Measurements from ENCODE around the gene ALKBH6.

ALKBH6 gene

DNA sequence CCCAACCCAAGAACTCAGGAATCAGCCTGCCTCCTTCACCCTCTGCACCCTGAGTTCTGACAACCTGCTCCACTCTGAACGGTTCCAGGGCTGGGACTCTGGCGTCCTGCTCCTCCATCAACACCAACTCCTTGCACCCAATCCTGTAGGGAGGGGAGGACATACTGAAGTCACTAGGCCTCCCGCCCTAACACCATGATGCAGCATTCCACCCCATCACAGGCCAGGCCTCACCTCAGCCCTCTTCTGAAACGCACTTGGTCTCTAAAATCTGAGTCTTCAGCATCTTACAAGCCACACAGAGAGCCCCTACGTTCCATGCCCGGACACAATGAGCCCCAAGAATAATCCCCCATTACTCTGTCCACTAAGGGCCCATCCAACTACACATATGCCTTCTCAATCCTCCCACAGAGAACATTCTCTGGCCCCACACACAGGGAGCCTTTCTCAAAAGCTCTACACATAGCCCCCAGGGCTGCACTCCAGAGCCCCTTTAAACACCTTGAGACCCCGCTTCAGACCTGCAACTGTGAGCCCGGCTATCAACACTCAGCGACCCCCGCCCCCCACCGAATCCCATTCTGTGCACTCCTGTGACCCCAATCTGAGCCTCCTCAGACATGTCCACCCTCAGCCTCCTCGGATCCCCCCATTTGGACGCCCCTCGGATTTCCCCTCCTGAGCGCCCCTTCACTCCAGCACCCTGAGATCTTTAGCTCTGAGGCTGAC lies 567 bp downstream of the ALKBH6 start:
- H2AK5ac ChIP-seq (ENCODE audit: low read depth, low read length) = peak overlapping the region; percentile 64
- H4K8ac ChIP-seq (ENCODE audit: low read depth, low read length) = no peak overlapping the region
- H4K91ac ChIP-seq (ENCODE audit: low read depth, low read length, poor library complexity) = no peak overlapping the region
- H3K4me3 ChIP-seq (ENCODE audit: low read length in 2 of 2) = peak overlapping the region; percentile 90 to 91
- peaks cover 7 to 19% of the 10 kb centered on the region in 2 donors for H3K4me1 ChIP-seq (ENCODE audit: control insufficient read depth in 2 of 2, insufficient read depth in 1 of 2, low read depth in 1 of 2, low read length in 2 of 2)
- H3K27ac ChIP-seq (replicated peaks; ENCODE audit: low read length) = no peak overlapping the region
- H2BK12ac ChIP-seq (ENCODE audit: low read length) = no peak overlapping the region
- H3K9ac ChIP-seq (ENCODE audit: low read depth, low read length, poor library complexity) = no peak overlapping the region
- peak overlapping the region; percentile 84 for H3K4me2 ChIP-seq (ENCODE audit: insufficient read depth, low read length, poor library complexity, severe bottlenecking)
- no peak for DNase-seq (ENCODE audit: low spot score)
- H2BK5ac ChIP-seq (ENCODE audit: low read length) = no peak overlapping the region
- no peak overlapping the region for H3K14ac ChIP-seq (ENCODE audit: low read length)
- H3K79me1 ChIP-seq (ENCODE audit: low read depth, low read length) = peaks cover 8% of the 10 kb centered on the region
- peaks cover 21 to 26% of the 10 kb centered on the region in 2 donors for H3K36me3 ChIP-seq (replicated peaks in 1 of 2; ENCODE audit: control insufficient read depth in 2 of 2, insufficient read depth in 2 of 2, low read length in 2 of 2)
- no peak overlapping the region for H2BK15ac ChIP-seq (ENCODE audit: low read length)
- H3K4ac ChIP-seq (ENCODE audit: low read length) = no peak overlapping the region
- no peaks in the 10 kb centered on the region for H3K9me3 ChIP-seq (replicated peaks in 1 of 2; ENCODE audit: control insufficient read depth in 2 of 2, insufficient read depth in 1 of 2, low read depth in 1 of 2, low read length in 2 of 2)
- H2BK120ac ChIP-seq (ENCODE audit: low read depth, low read length) = peak overlapping the region; percentile 64
- no CpG with 5 or more reads among the region's 15 CpGs for WGBS, 2 donors (ENCODE audit: extremely low coverage in 2 of 2, insufficient read length in 2 of 2, insufficient replicate concordance in 1 of 2)
- peak overlapping the region; percentile 85 for H2AFZ ChIP-seq (ENCODE audit: low read length)
- H3K18ac ChIP-seq (ENCODE audit: low read length) = peak overlapping the region; percentile 76
- peaks cover 0 to 2% (median 0%) of the 10 kb centered on the region in 3 experiments for H3K27me3 ChIP-seq (ENCODE audit: control insufficient read depth in 3 of 3, insufficient read depth in 3 of 3, low read depth in 1 of 3, low read length in 3 of 3)
- H3K23ac ChIP-seq (ENCODE audit: low read depth, low read length, poor library complexity) = no peak overlapping the region

GRCh38 chr19:36010402-36010801 lies 3.6 kb downstream of the ALKBH6 start:
- WGBS, 2 donors (ENCODE audit: extremely low coverage in 2 of 2, insufficient read length in 2 of 2, insufficient replicate concordance in 1 of 2) = no CpG with 5 or more reads among the region's 11 CpGs
- H3K27me3 ChIP-seq (ENCODE audit: control insufficient read depth in 3 of 3, insufficient read depth in 3 of 3, low read depth in 1 of 3, low read length in 3 of 3) = peaks cover 0 to 2% (median 0%) of the 10 kb centered on the region in 3 experiments
- no peak overlapping the region for H4K91ac ChIP-seq (ENCODE audit: low read depth, low read length, poor library complexity)
- H3K14ac ChIP-seq (ENCODE audit: low read length) = no peak overlapping the region
- no peak overlapping the region for H3K9ac ChIP-seq (ENCODE audit: low read depth, low read length, poor library complexity)
- H3K36me3 ChIP-seq (replicated peaks in 1 of 2; ENCODE audit: control insufficient read depth in 2 of 2, insufficient read depth in 2 of 2, low read length in 2 of 2) = peaks cover under 1 to 3% of the 10 kb centered on the region in 2 donors
- H3K27ac ChIP-seq (replicated peaks; ENCODE audit: low read length) = no peak overlapping the region
- DNase-seq (ENCODE audit: low spot score) = no peak
- peak overlapping the region; percentile 95 for H2BK5ac ChIP-seq (ENCODE audit: low read length)
- peak overlapping the region; percentile 89 for H2BK15ac ChIP-seq (ENCODE audit: low read length)
- H3K18ac ChIP-seq (ENCODE audit: low read length) = peak overlapping the region; percentile 35
- H2BK120ac ChIP-seq (ENCODE audit: low read depth, low read length) = no peak overlapping the region
- no peak overlapping the region for H2BK12ac ChIP-seq (ENCODE audit: low read length)
- H3K4me3 ChIP-seq (ENCODE audit: low read length in 2 of 2) = no peak overlapping the region
- no peaks in the 10 kb centered on the region for H3K9me3 ChIP-seq (replicated peaks in 1 of 2; ENCODE audit: control insufficient read depth in 2 of 2, insufficient read depth in 1 of 2, low read depth in 1 of 2, low read length in 2 of 2)
- H2AFZ ChIP-seq (ENCODE audit: low read length) = no peak overlapping the region
- no peak overlapping the region for H4K8ac ChIP-seq (ENCODE audit: low read depth, low read length)
- peak overlapping the region; percentile 53 for H3K4ac ChIP-seq (ENCODE audit: low read length)
- H3K79me1 ChIP-seq (ENCODE audit: low read depth, low read length) = peaks cover 11% of the 10 kb centered on the region
- no peak overlapping the region for H3K4me2 ChIP-seq (ENCODE audit: insufficient read depth, low read length, poor library complexity, severe bottlenecking)
- peak overlapping the region; percentile 55 for H3K23ac ChIP-seq (ENCODE audit: low read depth, low read length, poor library complexity)
- peak overlapping the region; percentile 75 for H2AK5ac ChIP-seq (ENCODE audit: low read depth, low read length)
- H3K4me1 ChIP-seq (ENCODE audit: control insufficient read depth in 2 of 2, insufficient read depth in 1 of 2, low read depth in 1 of 2, low read length in 2 of 2) = peaks cover 7 to 19% of the 10 kb centered on the region in 2 donors

DNA sequence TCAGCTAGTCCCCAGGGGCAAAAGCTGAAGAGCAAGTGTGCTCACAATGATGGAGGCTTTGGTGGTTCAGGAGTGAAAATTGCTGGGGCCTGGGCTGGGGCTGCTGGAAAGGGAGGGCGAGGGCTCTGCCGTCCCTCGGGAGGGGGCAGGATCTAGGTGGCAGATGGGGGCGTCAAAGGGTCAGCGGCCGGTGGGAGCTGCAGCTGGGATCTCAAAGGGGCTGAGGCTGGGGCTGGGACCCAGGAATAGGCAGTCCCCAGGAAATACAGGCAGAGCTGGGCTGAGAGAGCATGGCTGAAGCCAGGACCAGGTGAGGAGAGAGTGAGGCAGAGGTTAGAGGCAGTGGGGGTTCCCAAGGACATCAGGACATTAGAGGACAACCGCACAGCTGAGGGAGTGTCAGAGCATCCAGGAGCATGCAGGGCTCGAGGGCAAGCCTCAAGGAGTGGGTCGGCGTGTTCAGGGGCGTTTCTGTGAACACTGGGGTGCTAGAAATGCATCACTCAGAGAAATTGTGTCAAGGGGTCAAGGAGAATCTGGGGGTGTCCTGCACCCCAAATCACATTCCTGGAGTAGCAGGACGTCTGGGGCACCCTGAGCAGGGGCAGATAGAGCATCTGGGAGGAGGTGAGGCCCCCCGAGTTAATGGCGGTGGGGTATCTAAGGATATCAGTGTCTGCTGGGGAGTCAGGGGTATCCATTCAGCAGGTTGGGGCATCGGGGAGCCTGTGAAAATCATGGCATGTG lies 4.2 kb downstream of the ALKBH6 start:
- H3K14ac ChIP-seq (ENCODE audit: low read length) = peak overlapping the region; percentile 5
- H3K4me3 ChIP-seq (ENCODE audit: low read length in 2 of 2) = peak overlapping the region in 1 of 2 donors; percentile 46
- H3K4ac ChIP-seq (ENCODE audit: low read length) = peak overlapping the region; percentile 38
- peaks cover 0 to 3% of the 10 kb centered on the region in 2 donors for H3K36me3 ChIP-seq (replicated peaks in 1 of 2; ENCODE audit: control insufficient read depth in 2 of 2, insufficient read depth in 2 of 2, low read length in 2 of 2)
- no peak overlapping the region for H4K91ac ChIP-seq (ENCODE audit: low read depth, low read length, poor library complexity)
- peak overlapping the region; percentile 78 for H2BK12ac ChIP-seq (ENCODE audit: low read length)
- peaks cover 0 to 2% (median 0%) of the 10 kb centered on the region in 3 experiments for H3K27me3 ChIP-seq (ENCODE audit: control insufficient read depth in 3 of 3, insufficient read depth in 3 of 3, low read depth in 1 of 3, low read length in 3 of 3)
- H3K4me1 ChIP-seq (ENCODE audit: control insufficient read depth in 2 of 2, insufficient read depth in 1 of 2, low read depth in 1 of 2, low read length in 2 of 2) = peaks cover 5 to 19% of the 10 kb centered on the region in 2 donors
- H2AK5ac ChIP-seq (ENCODE audit: low read depth, low read length) = peak overlapping the region; percentile 60
- no peaks in the 10 kb centered on the region for H3K9me3 ChIP-seq (replicated peaks in 1 of 2; ENCODE audit: control insufficient read depth in 2 of 2, insufficient read depth in 1 of 2, low read depth in 1 of 2, low read length in 2 of 2)
- no peak overlapping the region for H4K8ac ChIP-seq (ENCODE audit: low read depth, low read length)
- H2BK120ac ChIP-seq (ENCODE audit: low read depth, low read length) = peak overlapping the region; percentile 78
- H3K9ac ChIP-seq (ENCODE audit: low read depth, low read length, poor library complexity) = peak overlapping the region; percentile 90
- peak overlapping the region; percentile 97 for H3K23ac ChIP-seq (ENCODE audit: low read depth, low read length, poor library complexity)
- no CpG with 5 or more reads among the region's 15 CpGs for WGBS, 2 donors (ENCODE audit: extremely low coverage in 2 of 2, insufficient read length in 2 of 2, insufficient replicate concordance in 1 of 2)
- peak overlapping the region; percentile 82 for H3K18ac ChIP-seq (ENCODE audit: low read length)
- H3K79me1 ChIP-seq (ENCODE audit: low read depth, low read length) = peaks cover 11% of the 10 kb centered on the region
- H3K4me2 ChIP-seq (ENCODE audit: insufficient read depth, low read length, poor library complexity, severe bottlenecking) = peak overlapping the region; percentile 69
- peak overlapping the region; percentile 95 for H2BK5ac ChIP-seq (ENCODE audit: low read length)
- DNase-seq (ENCODE audit: low spot score) = no peak
- H2AFZ ChIP-seq (ENCODE audit: low read length) = no peak overlapping the region
- H2BK15ac ChIP-seq (ENCODE audit: low read length) = peak overlapping the region; percentile 93
- peak overlapping the region; percentile 28 for H3K27ac ChIP-seq (replicated peaks; ENCODE audit: low read length)

GRCh38 chr19:36009220-36009619 lies 4.8 kb downstream of the ALKBH6 start:
- Histone ChIP-seq H3K27ac (replicated peaks; ENCODE audit: low read length) (no peak overlapping the region), H3K36me3 (replicated peaks in 1 of 2; ENCODE audit: control insufficient read depth in 2 of 2, insufficient read depth in 2 of 2, low read length in 2 of 2) (peaks cover 3 to 4% of the 10 kb centered on the region in 2 donors), H3K18ac (ENCODE audit: low read length) (peak overlapping the region; percentile 82), H2BK12ac (ENCODE audit: low read length) (no peak overlapping the region), H2BK15ac (ENCODE audit: low read length) (peak overlapping the region; percentile 93), H3K4ac (ENCODE audit: low read length) (no peak overlapping the region), H3K4me3 (ENCODE audit: low read length in 2 of 2) (peak overlapping the region in 1 of 2 donors; percentile 78), H3K27me3 (ENCODE audit: control insufficient read depth in 3 of 3, insufficient read depth in 3 of 3, low read depth in 1 of 3, low read length in 3 of 3) (peaks cover 0 to 2% (median 0%) of the 10 kb centered on the region in 3 experiments), H3K4me2 (ENCODE audit: insufficient read depth, low read length, poor library complexity, severe bottlenecking) (peak overlapping the region; percentile 69), H4K8ac (ENCODE audit: low read depth, low read length) (no peak overlapping the region), H2AFZ (ENCODE audit: low read length) (no peak overlapping the region), H3K14ac (ENCODE audit: low read length) (no peak overlapping the region), H3K9ac (ENCODE audit: low read depth, low read length, poor library complexity) (peak overlapping the region; percentile 90), H2BK5ac (ENCODE audit: low read length) (no peak overlapping the region), H2BK120ac (ENCODE audit: low read depth, low read length) (peak overlapping the region; percentile 78), H4K91ac (ENCODE audit: low read depth, low read length, poor library complexity) (no peak overlapping the region), H3K4me1 (ENCODE audit: control insufficient read depth in 2 of 2, insufficient read depth in 1 of 2, low read depth in 1 of 2, low read length in 2 of 2) (peaks cover 5 to 17% of the 10 kb centered on the region in 2 donors), H3K23ac (ENCODE audit: low read depth, low read length, poor library complexity) (peak overlapping the region; percentile 97), H3K79me1 (ENCODE audit: low read depth, low read length) (peaks cover 14% of the 10 kb centered on the region), H3K9me3 (replicated peaks in 1 of 2; ENCODE audit: control insufficient read depth in 2 of 2, insufficient read depth in 1 of 2, low read depth in 1 of 2, low read length in 2 of 2) (no peaks in the 10 kb centered on the region), H2AK5ac (ENCODE audit: low read depth, low read length) (peak overlapping the region; percentile 60)
- DNase-seq (ENCODE audit: low spot score) = peak; percentile 55
- no CpG with 5 or more reads among the region's 50 CpGs for WGBS, 2 donors (ENCODE audit: extremely low coverage in 2 of 2, insufficient read length in 2 of 2, insufficient replicate concordance in 1 of 2)
